GM12892 (cell line): ENCODE data around the gene SMIM9.

Source experiments
- POLR2A ChIP-seq: IDR thresholded peaks from 2 replicates; pipeline ENCODE4 v1.6.1; 2011; ENCODE audit warnings: low read depth, low read length, control low read depth
- POLR2AphosphoS5 ChIP-seq: IDR thresholded peaks from 2 replicates; pipeline ENCODE4 v1.6.1; 2011; ENCODE audit warnings: low read depth, low read length, control low read depth
- TAF1 ChIP-seq: IDR thresholded peaks from 2 replicates; pipeline ENCODE4 v1.6.1; 2011; ENCODE audit warnings: low read depth, mild to moderate bottlenecking, control low read depth, low read length, borderline replicate concordance

DNA sequence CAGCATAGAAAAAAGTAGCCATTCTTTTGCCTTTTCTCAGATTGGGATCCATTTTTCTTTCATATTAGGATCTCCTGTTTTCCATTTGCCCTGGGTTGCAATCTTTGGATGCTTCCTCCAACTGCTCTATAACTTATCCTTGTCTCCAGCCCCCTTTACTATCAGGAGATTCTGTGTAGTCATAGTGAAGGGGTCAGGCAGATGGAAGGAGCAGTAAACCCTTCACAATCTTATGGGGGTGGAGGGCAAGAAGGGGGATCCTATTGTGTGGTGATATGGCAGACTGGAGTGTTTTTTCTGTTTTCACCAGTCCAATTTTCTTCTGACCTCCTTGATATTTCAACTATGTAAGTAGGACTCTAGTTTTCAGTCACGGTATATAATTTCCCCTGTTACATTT, 1.7 kb upstream of the SMIM9 start:
- TF ChIP-seq POLR2AphosphoS5 (no peak), TAF1 (no peak), POLR2A (no peak)
